GM19395 (cell line): ENCODE results near the gene RFTN2.
"Not testable (repeated sequence)": the region's sequence is repeated elsewhere in the genome, so short reads cannot be mapped to it uniquely, and the experiment has no call there.

Source experiments
- ATAC-seq: cut with Tn5 transposase; IDR thresholded peaks from one replicate; pipeline ENCODE4 v1.9.1; 2021; ENCODE audit warnings: mild to moderate bottlenecking, moderate library complexity; ENCODE audit not compliant: unreplicated experiment

RFTN2 gene

GRCh38 chr2:197551260-197551659, 124.1 kb downstream of the RFTN2 start:
- not testable (repeated sequence) for ATAC-seq

- ATAC-seq = no peak
Observed at GRCh38 chr2:197548582-197548981, 126.8 kb downstream of the RFTN2 start.

GRCh38 chr2:197547163-197547900, 128.1 kb downstream of the RFTN2 start:
- no peak for ATAC-seq

GRCh38 chr2:197543206-197543605, 132.2 kb downstream of the RFTN2 start:
- ATAC-seq = no peak

- ATAC-seq = no peak
Observed at GRCh38 chr2:197539734-197540133, 135.7 kb downstream of the RFTN2 start.

GRCh38 chr2:197538412-197538811, 137.0 kb downstream of the RFTN2 start:
- no peak for ATAC-seq
